OCI-LY7 (cell line): ENCODE results near the gene C19orf67. TPM values are rescaled to one million over a fixed set of nuclear protein-coding genes. Genes with fewer than 3 reads are reported as not detected.

ENCODE experiments used
- BruUV-seq: library from RNA; stranded (reverse); fragments of 400-500 nt; replicated peaks from 2 replicates; lab custom pipeline; 2021; lab: Mats Ljungman, UMichigan
- CTCF ChIA-PET: fragments of 300-600 bp; sonication (Branson Sonifier 250); formaldehyde crosslinking; loops from one replicate; lab custom pipeline; 2022; ENCODE audit warnings: antibody characterized with exemption; ENCODE audit not compliant: unreplicated experiment; lab: Charles Lee
- POLR2A ChIA-PET: fragments of 300-600 bp; sonication (Branson Sonifier 250); formaldehyde crosslinking; loops from one replicate; lab custom pipeline; 2022; ENCODE audit warnings: antibody characterized with exemption; lab: Charles Lee
- DNase-seq: peaks from one replicate; pipeline ENCODE4 v3.0.0-alpha.2; 2015; ENCODE audit warnings: low spot score
- H2AFZ ChIP-seq: fragments of 200-600 bp; sonication (generic), shearing (Covaris generic); 2 replicates; pipeline ENCODE4 v1.6.1; 2014; ENCODE audit warnings: mild to moderate bottlenecking, antibody characterized with exemption, low read length, moderate library complexity
- H3K27ac ChIP-seq: fragments of 200-600 bp; sonication (generic); 2 replicates; pipeline ENCODE4 v1.5.1; 2014; ENCODE audit warnings: mixed run types, low read depth, mild to moderate bottlenecking, moderate library complexity, low read length, inconsistent platforms; ENCODE audit not compliant: poor library complexity, severe bottlenecking
- H3K36me3 ChIP-seq: fragments of 200-600 bp; sonication (generic); 2 replicates; pipeline ENCODE4 v1.6.1; 2014; ENCODE audit warnings: mild to moderate bottlenecking, antibody characterized with exemption, low read length, moderate library complexity, mixed read lengths; ENCODE audit not compliant: insufficient read depth
- H3K4me1 ChIP-seq: fragments of 200-600 bp; sonication (generic); 2 replicates; pipeline ENCODE4 v1.5.1; 2014; ENCODE audit warnings: mild to moderate bottlenecking, low read length; ENCODE audit not compliant: insufficient read depth, poor library complexity, severe bottlenecking
- H3K4me2 ChIP-seq: fragments of 200-600 bp; sonication (generic); 2 replicates; pipeline ENCODE4 v1.6.1; 2014; ENCODE audit warnings: mild to moderate bottlenecking, low read length
- H3K4me3 ChIP-seq: fragments of 200-600 bp; sonication (generic); 2 replicates; pipeline ENCODE4 v1.5.1; 2014; ENCODE audit warnings: mild to moderate bottlenecking, low read depth, low read length; ENCODE audit not compliant: poor library complexity, severe bottlenecking
- H3K79me2 ChIP-seq: fragments of 200-600 bp; sonication (generic); 2 replicates; pipeline ENCODE4 v1.6.1; 2016; ENCODE audit warnings: low read depth, mild to moderate bottlenecking, low read length, moderate library complexity, mixed read lengths; ENCODE audit not compliant: insufficient read depth
- H3K9me2 ChIP-seq: fragments of 200-600 bp; sonication (generic); 2 replicates; pipeline ENCODE4 v1.6.1; 2016; ENCODE audit warnings: mild to moderate bottlenecking, low read length, mixed read lengths; ENCODE audit not compliant: insufficient read depth
- H3K9me3 ChIP-seq: fragments of 200-600 bp; sonication (generic); 2 replicates; pipeline ENCODE4 v1.6.1; 2014; ENCODE audit warnings: mild to moderate bottlenecking, mixed run types, low read length, mixed read lengths
- H4K20me1 ChIP-seq: fragments of 200-600 bp; sonication (generic); 2 replicates; pipeline ENCODE4 v1.6.1; 2014; ENCODE audit warnings: mild to moderate bottlenecking, antibody characterized with exemption, low read length, moderate library complexity, mixed read lengths; ENCODE audit not compliant: insufficient read depth
- CTCF ChIP-seq: fragments of 200-600 bp; sonication (generic); conservative IDR thresholded peaks from 2 replicates; pipeline ENCODE4 v1.5.1; 2014; ENCODE audit warnings: mild to moderate bottlenecking, antibody characterized with exemption, low read length, moderate library complexity, mixed read lengths
- EZH2phosphoT487 ChIP-seq: fragments of 200-600 bp; sonication (generic); IDR thresholded peaks from 2 replicates; pipeline ENCODE4 v1.6.1; 2018; ENCODE audit warnings: low read depth, borderline replicate concordance, mild to moderate bottlenecking, mixed run types, antibody characterized with exemption, low read length, moderate library complexity, mixed read lengths
- intact Hi-C: fragments of 100-400 bp; cut with micrococcal nuclease; formaldehyde crosslinking; loops from one replicate; pipeline ENCODE4 v1.10.0; 2022; ENCODE audit not compliant: unreplicated experiment
- total RNA-seq, 2 experiments: library from RNA; depleted of rRNA in 1 of 2; stranded (reverse); fragments of >200 nt in 1 of 2; shearing (Covaris generic) in 1 of 2; gene quantifications; 2 replicates each; pipeline ENCODE4 v1.2.3, GENCODE V29; 2014 to 2022

Gene C19orf67
- total RNA-seq, 2 experiments from 2014 or later: 1.4 to 2.6 TPM

GRCh38 chr19:14115756-14116155 lies 30.2 kb upstream of the C19orf67 start:
- TF ChIP-seq CTCF (no peak), EZH2phosphoT487 (no peak)
- Histone ChIP-seq H2AFZ (no peak overlapping the region), H3K4me1 (peaks cover 31% of the 10 kb centered on the region), H3K9me3 (no peaks in the 10 kb centered on the region), H3K9me2 (no peaks in the 10 kb centered on the region), H3K79me2 (no peaks in the 10 kb centered on the region; the same call in 1 of the 2 replicates), H3K27ac (no peak overlapping the region), H4K20me1 (no peaks in the 10 kb centered on the region), H3K36me3 (peaks cover 7% of the 10 kb centered on the region), H3K4me3 (no peak overlapping the region), H3K4me2 (peak overlapping the region; percentile 84)
- POLR2A ChIA-PET: interaction anchor here (0.6 to 1.5 kb wide), 3 partner anchors 14 to 21 kb away, joined by 3 to 7 read pairs (median 4); partner anchors contain the start of gene ASF1B
- no peak for DNase-seq
- BruUV-seq: no TSS peak
- intact Hi-C loops: no loop called here
- CTCF ChIA-PET: interaction anchor here (0.8 to 1.2 kb wide), 2 partner anchors 10 to 14 kb away, joined by 3 to 5 read pairs; no protein-coding TSS in a partner anchor

- Histone ChIP-seq H3K4me1 (peaks cover 31% of the 10 kb centered on the region), H3K4me3 (no peak overlapping the region), H3K27ac (no peak overlapping the region), H3K4me2 (peak overlapping the region; percentile 28; the same call in 1 of the 2 replicates), H3K79me2 (no peaks in the 10 kb centered on the region; the same call in 1 of the 2 replicates), H3K36me3 (peaks cover 2% of the 10 kb centered on the region), H3K9me2 (no peaks in the 10 kb centered on the region), H2AFZ (no peak overlapping the region), H4K20me1 (no peaks in the 10 kb centered on the region), H3K9me3 (no peaks in the 10 kb centered on the region)
- BruUV-seq: no TSS peak
- peak; percentile 57 for DNase-seq
- TF ChIP-seq CTCF: peak; percentile 78
- TF ChIP-seq EZH2phosphoT487: no peak
- ChIA-PET CTCF (no interaction called here), POLR2A (interaction anchor here (0.9 to 1.5 kb wide), 2 partner anchors 19 to 22 kb away, joined by 3 to 4 read pairs; partner anchors contain the start of gene ASF1B)
- intact Hi-C loops: loop anchor here (1.0 kb wide), 1 partner anchor 42 kb away; no protein-coding TSS in a partner anchor
Measured at GRCh38 chr19:14114854-14115253, 29.3 kb upstream of the C19orf67 start.

- Histone ChIP-seq H4K20me1 (no peaks in the 10 kb centered on the region), H3K36me3 (no peaks in the 10 kb centered on the region), H3K9me3 (no peaks in the 10 kb centered on the region), H3K4me2 (peak overlapping the region; percentile 28; the same call in 1 of the 2 replicates), H3K9me2 (no peaks in the 10 kb centered on the region), H3K27ac (no peak overlapping the region), H3K4me1 (peaks cover 31% of the 10 kb centered on the region), H2AFZ (no peak overlapping the region), H3K79me2 (no peaks in the 10 kb centered on the region; the same call in 1 of the 2 replicates), H3K4me3 (no peak overlapping the region)
- BruUV-seq: no TSS peak
- no peak for TF ChIP-seq EZH2phosphoT487
- TF ChIP-seq CTCF: no peak
- no peak for DNase-seq
- POLR2A ChIA-PET: interaction anchor here (1.5 kb wide), 1 partner anchor 18 kb away, joined by 4 read pairs; no protein-coding TSS in a partner anchor
- intact Hi-C loops: loop anchor here (1.0 kb wide), 1 partner anchor 41 kb away; no protein-coding TSS in a partner anchor
- CTCF ChIA-PET: no interaction called here
Measured at GRCh38 chr19:14114439-14114838, 28.9 kb upstream of the C19orf67 start.
